HG02885 (cell line): Measurements from ENCODE around the gene ALCAM.

Experiments
- ATAC-seq: cut with Tn5 transposase; IDR thresholded peaks from one replicate; pipeline ENCODE4 v1.9.1; 2021; ENCODE audit warnings: mild to moderate bottlenecking; ENCODE audit not compliant: unreplicated experiment, poor library complexity

Gene ALCAM

GRCh38 chr3:105366326-105367062 lies at the start of gene ALCAM:
Gene ALCAM (plus strand): TSS chr3:105366909.
- ATAC-seq: peak; percentile 61

GRCh38 chr3:105317841-105318240 lies 48.9 kb upstream of the ALCAM start:
- no peak for ATAC-seq

- ATAC-seq: peak; percentile 98
These were observed 44.0 kb upstream of the ALCAM start for GRCh38 chr3:105322570-105323273.

GRCh38 chr3:105323274-105323599 lies 43.5 kb upstream of the ALCAM start:
- ATAC-seq: no peak

- ATAC-seq: no peak
These were observed 41.8 kb upstream of the ALCAM start for GRCh38 chr3:105324951-105325350.

- no peak for ATAC-seq
These were observed 38.9 kb upstream of the ALCAM start for GRCh38 chr3:105327662-105328337.

GRCh38 chr3:105328338-105328730 lies 38.4 kb upstream of the ALCAM start:
- no peak for ATAC-seq

GRCh38 chr3:105332961-105333360 lies 33.7 kb upstream of the ALCAM start:
- ATAC-seq: no peak

GRCh38 chr3:105334138-105334882 lies 32.4 kb upstream of the ALCAM start:
- ATAC-seq: peak; percentile 78

- no peak for ATAC-seq
These were observed 26.8 kb upstream of the ALCAM start for GRCh38 chr3:105339946-105340345.

GRCh38 chr3:105343991-105344390 lies 22.7 kb upstream of the ALCAM start:
- no peak for ATAC-seq

- no peak for ATAC-seq
These were observed 21.6 kb upstream of the ALCAM start for GRCh38 chr3:105345156-105345555.

GRCh38 chr3:105347625-105348302 lies 18.9 kb upstream of the ALCAM start:
- peak; percentile 94 for ATAC-seq

GRCh38 chr3:105348307-105348706 lies 18.4 kb upstream of the ALCAM start:
- ATAC-seq: no peak

- ATAC-seq: no peak
These were observed 16.9 kb upstream of the ALCAM start for GRCh38 chr3:105349684-105350387.

GRCh38 chr3:105351821-105352220 lies 14.9 kb upstream of the ALCAM start:
- ATAC-seq: no peak

- ATAC-seq: no peak
These were observed 13.7 kb upstream of the ALCAM start for GRCh38 chr3:105352976-105353375.

- ATAC-seq: no peak
These were observed 13.1 kb upstream of the ALCAM start for GRCh38 chr3:105353485-105354161.

- no peak for ATAC-seq
These were observed 12.3 kb upstream of the ALCAM start for GRCh38 chr3:105354429-105354828.
